CD14-positive monocyte (primary cell): ENCODE measurements around the gene FAM120B. TPM values are rescaled to one million over a fixed set of nuclear protein-coding genes. Genes with fewer than 3 reads are reported as not detected.

Experiments used
- DNase-seq, 3 donors: peaks; one replicate each; pipeline ENCODE4 v3.0.0-alpha.2; 2011 to 2022
- H2AFZ ChIP-seq: 2 replicates; pipeline ENCODE4 v1.6.0; 2012; ENCODE audit warnings: mild to moderate bottlenecking, low read depth, low read length, inconsistent platforms; ENCODE audit not compliant: insufficient read depth, poor library complexity, severe bottlenecking
- H3K27ac ChIP-seq, 2 donors: 1 replicate in 1 of 2; 2 replicates in 1 of 2; pipeline ENCODE4 v1.5.1; 2012 to 2013; ENCODE audit warnings: low read length in 2 of 2, control low read depth in 1 of 2, inconsistent platforms in 1 of 2, low read depth in 1 of 2, mild to moderate bottlenecking in 1 of 2
- H3K27me3 ChIP-seq, 2 donors: one replicate each; pipeline versions ENCODE4 v1.6.0 to v1.6.1; 2011 to 2013; ENCODE audit warnings: low read length in 2 of 2; ENCODE audit not compliant: control insufficient read depth in 2 of 2, insufficient read depth in 2 of 2
- H3K36me3 ChIP-seq, 2 donors: replicated peaks in 1 of 2; 1 replicate in 1 of 2; 2 replicates in 1 of 2; pipeline versions ENCODE4 v1.5.1 to v1.6.1; 2012 to 2013; ENCODE audit warnings: low read length in 2 of 2, control low read depth in 1 of 2, inconsistent platforms in 1 of 2, mild to moderate bottlenecking in 1 of 2; ENCODE audit not compliant: insufficient read depth in 2 of 2, control insufficient read depth in 1 of 2
- H3K4me1 ChIP-seq, 2 donors: 1 replicate in 1 of 2; 2 replicates in 1 of 2; pipeline versions ENCODE4 v1.5.1 to v1.6.1; 2012 to 2013; ENCODE audit warnings: low read length in 2 of 2, control low read depth in 1 of 2, inconsistent platforms in 1 of 2, mild to moderate bottlenecking in 1 of 2, moderate library complexity in 1 of 2; ENCODE audit not compliant: insufficient read depth in 2 of 2, control insufficient read depth in 1 of 2
- H3K4me2 ChIP-seq: replicated peaks from 2 replicates; pipeline ENCODE3; 2012; ENCODE audit warnings: low read length, moderate library complexity, mild to moderate bottlenecking; ENCODE audit not compliant: poor library complexity, severe bottlenecking; ENCODE audit errors: extremely low read depth
- H3K4me3 ChIP-seq, 3 experiments: fragments of 200-600 bp in 1 of 3; sonication (generic) in 1 of 3; replicated peaks in 1 of 3; 1 replicate in 2 of 3; 2 replicates in 1 of 3; pipeline ENCODE4 v1.5.1; 2011 to 2013; ENCODE audit warnings: low read length in 3 of 3, mild to moderate bottlenecking in 3 of 3, control low read depth in 2 of 3, low read depth in 2 of 3, inconsistent platforms in 1 of 3, moderate library complexity in 1 of 3
- H3K79me2 ChIP-seq: 2 replicates; pipeline ENCODE4 v1.6.0; 2012; ENCODE audit warnings: mild to moderate bottlenecking, control low read depth, inconsistent platforms, low read length, moderate library complexity; ENCODE audit not compliant: insufficient read depth
- H3K9ac ChIP-seq: 2 replicates; pipeline ENCODE4 v1.6.0; 2017; ENCODE audit warnings: low read length, mild to moderate bottlenecking; ENCODE audit not compliant: insufficient read depth, poor library complexity, severe bottlenecking
- H3K9me3 ChIP-seq, 2 donors: replicated peaks in 1 of 2; 1 replicate in 1 of 2; 2 replicates in 1 of 2; pipeline versions ENCODE4 v1.5.1 to v1.6.1; 2012 to 2013; ENCODE audit warnings: low read length in 2 of 2, control low read depth in 1 of 2; ENCODE audit not compliant: control insufficient read depth in 1 of 2, insufficient read depth in 1 of 2
- H4K20me1 ChIP-seq: 2 replicates; pipeline ENCODE4 v1.6.0; 2012; ENCODE audit warnings: mild to moderate bottlenecking, low read length, control low read depth, moderate library complexity; ENCODE audit not compliant: insufficient read depth
- H3K27ac Mint-ChIP-seq, 7 donors: one replicate each; pipeline ENCODE4 v1.8.0; 2020; ENCODE audit warnings: mild to moderate bottlenecking in 7 of 7, mixed read lengths in 7 of 7, moderate library complexity in 6 of 7, inconsistent platforms in 2 of 7
- H3K27me3 Mint-ChIP-seq, 3 donors: one replicate each; pipeline ENCODE4 v1.8.0; 2021 to 2022; ENCODE audit warnings: low read depth in 3 of 3, mild to moderate bottlenecking in 3 of 3, mixed read lengths in 3 of 3, moderate library complexity in 3 of 3, inconsistent platforms in 1 of 3
- H3K36me3 Mint-ChIP-seq, 2 donors: one replicate each; pipeline ENCODE4 v1.8.0; 2020; ENCODE audit warnings: mixed read lengths in 2 of 2, inconsistent platforms in 1 of 2, mild to moderate bottlenecking in 1 of 2
- H3K4me1 Mint-ChIP-seq: one replicate; pipeline ENCODE4 v1.8.0; 2020; ENCODE audit warnings: mild to moderate bottlenecking, mixed read lengths
- H3K4me3 Mint-ChIP-seq, 2 donors: one replicate each; pipeline ENCODE4 v1.8.0; 2020; ENCODE audit warnings: mild to moderate bottlenecking in 2 of 2, mixed read lengths in 2 of 2, moderate library complexity in 1 of 2
- H3K9me3 Mint-ChIP-seq, 7 donors: one replicate each; pipeline ENCODE4 v1.8.0; 2020 to 2022; ENCODE audit warnings: mixed read lengths in 7 of 7, mild to moderate bottlenecking in 6 of 7, moderate library complexity in 6 of 7, inconsistent platforms in 2 of 7
- WGBS: methylation state at CpG from one replicate; pipeline ENCODE4 v1.1.5; 2013; ENCODE audit warnings: missing lambda C conversion rate; ENCODE audit not compliant: insufficient coverage; 5-methylcytosine and 5-hydroxymethylcytosine counted together
- intact Hi-C, 2 donors: fragments of 100-400 bp; cut with micrococcal nuclease; formaldehyde crosslinking; loops; one replicate each; pipeline versions ENCODE4 v1.15.0 to v1.15.1; 2023
- polyA plus RNA-seq, 3 donors: library from polyadenylated mRNA; depleted of rRNA in 1 of 3; unstranded in 2 of 3; stranded (reverse) in 1 of 3; fragments of 300-500 nt in 2 of 3; fragments of >200 nt in 1 of 3; fragmentation: Illumina TruSeq in 2 of 3; gene quantifications; 1 replicate in 2 of 3; 2 replicates in 1 of 3; pipeline ENCODE4 v1.2.3, GENCODE V29; 2012 to 2021
- TF ChIP-seq, protein P1 (sequence below): fragments of 200-600 bp; IDR thresholded peaks from one replicate; pipeline ENCODE4 v1.8.0; 2022; ENCODE audit warnings: antibody characterized with exemption, mild to moderate bottlenecking

FAM120B gene
- polyA plus RNA-seq, 3 donors: 10.6 to 20.2 (median 11.2) TPM

DNA sequence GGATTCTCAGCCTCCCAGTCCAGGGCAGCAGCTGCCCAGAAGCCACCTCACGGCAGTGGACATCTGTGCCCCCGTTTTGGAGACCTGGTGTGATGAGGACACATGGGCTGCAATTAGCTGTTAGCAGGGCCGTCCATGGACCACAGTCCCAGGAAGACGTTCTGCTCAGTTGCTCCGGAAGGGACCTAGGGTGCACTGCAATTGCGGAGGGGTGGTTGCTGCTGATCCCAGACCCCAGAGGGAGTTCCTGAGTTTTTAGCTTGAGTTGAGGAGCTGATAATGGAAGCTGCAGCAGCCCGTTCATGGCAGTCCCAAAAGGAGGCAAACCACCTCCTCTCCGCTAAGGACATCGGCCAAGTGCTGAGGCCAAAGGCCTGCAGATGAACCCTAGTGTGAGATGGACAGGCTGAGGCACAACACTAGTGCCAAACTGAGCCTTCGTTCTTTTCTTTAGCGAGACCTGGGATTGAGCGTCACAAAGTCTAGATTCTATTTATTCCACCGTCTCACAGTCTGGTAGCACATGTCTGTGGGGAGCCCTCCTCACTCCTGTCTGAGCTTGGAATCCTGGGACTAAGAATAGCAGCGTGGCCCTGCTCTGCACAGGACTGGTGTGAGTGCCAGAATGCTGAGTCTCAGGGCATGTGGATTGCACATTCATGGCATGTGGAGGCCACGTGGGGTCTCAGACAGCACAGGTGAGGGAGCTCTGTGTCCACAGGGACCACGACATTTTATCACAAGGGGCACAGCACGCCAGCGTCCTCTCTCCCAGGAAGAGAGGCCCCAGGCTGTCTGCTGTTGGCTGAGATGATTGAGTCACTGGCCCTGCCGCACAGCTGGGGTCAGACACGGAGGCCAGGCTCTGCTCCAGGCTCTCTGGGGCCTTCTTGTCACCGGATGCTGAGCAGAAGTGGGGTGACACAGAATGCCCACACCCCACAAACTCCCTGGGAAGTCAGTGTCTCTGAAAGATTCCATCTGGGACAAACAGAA is 133.1 kb downstream of the FAM120B start:
- DNase-seq: no peak
- H3K4me2 ChIP-seq: no peak overlapping the region

DNA sequence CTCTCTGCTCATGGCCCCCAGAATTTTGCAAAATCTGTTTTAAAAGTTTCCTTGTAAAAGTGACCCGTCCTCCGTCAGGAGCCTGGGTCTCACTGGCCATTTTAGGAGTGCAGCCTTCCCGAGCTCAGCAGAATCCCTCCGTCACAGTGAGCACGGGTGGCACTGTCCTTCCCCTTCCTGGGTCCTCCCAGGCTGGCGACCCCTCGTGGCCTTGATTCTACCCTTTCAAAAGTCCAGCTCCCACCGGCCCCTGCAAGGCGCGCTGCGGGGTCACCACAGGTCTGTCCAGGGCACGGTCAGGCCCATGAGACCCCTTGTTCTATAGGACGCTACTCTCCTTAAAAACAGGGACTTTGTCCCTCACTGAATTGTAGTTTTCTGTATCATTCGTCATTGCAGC is 133.9 kb downstream of the FAM120B start:
- WGBS: 96% methylated on average over 11 of the region's 14 CpGs
- Histone ChIP-seq H3K36me3 (no peaks in the 10 kb centered on the region), H3K4me3 (no peak overlapping the region), H4K20me1 (no peaks in the 10 kb centered on the region), H3K4me2 (no peak overlapping the region), H3K27ac (no peak overlapping the region), H3K9ac (no peak overlapping the region), H2AFZ (no peak overlapping the region), H3K9me3 (no peaks in the 10 kb centered on the region), H3K4me1 (peaks cover 0 to 3% of the 10 kb centered on the region in 2 donors), H3K27me3 (peaks cover 0 to 7% of the 10 kb centered on the region in 2 donors), H3K79me2 (no peaks in the 10 kb centered on the region)
- Mint-ChIP-seq H3K27ac (no peak overlapping the region), H3K27me3 (peaks cover 7 to 17% (median 9%) of the 10 kb centered on the region in 3 donors), H3K36me3 (no peaks in the 10 kb centered on the region), H3K9me3 (peaks cover 2 to 10% (median 5%) of the 10 kb centered on the region in 7 donors), H3K4me1 (peaks cover 7% of the 10 kb centered on the region), H3K4me3 (no peak overlapping the region)
- DNase-seq: no peak
- intact Hi-C loops: no loop called here
- TF ChIP-seq, protein P1, sequence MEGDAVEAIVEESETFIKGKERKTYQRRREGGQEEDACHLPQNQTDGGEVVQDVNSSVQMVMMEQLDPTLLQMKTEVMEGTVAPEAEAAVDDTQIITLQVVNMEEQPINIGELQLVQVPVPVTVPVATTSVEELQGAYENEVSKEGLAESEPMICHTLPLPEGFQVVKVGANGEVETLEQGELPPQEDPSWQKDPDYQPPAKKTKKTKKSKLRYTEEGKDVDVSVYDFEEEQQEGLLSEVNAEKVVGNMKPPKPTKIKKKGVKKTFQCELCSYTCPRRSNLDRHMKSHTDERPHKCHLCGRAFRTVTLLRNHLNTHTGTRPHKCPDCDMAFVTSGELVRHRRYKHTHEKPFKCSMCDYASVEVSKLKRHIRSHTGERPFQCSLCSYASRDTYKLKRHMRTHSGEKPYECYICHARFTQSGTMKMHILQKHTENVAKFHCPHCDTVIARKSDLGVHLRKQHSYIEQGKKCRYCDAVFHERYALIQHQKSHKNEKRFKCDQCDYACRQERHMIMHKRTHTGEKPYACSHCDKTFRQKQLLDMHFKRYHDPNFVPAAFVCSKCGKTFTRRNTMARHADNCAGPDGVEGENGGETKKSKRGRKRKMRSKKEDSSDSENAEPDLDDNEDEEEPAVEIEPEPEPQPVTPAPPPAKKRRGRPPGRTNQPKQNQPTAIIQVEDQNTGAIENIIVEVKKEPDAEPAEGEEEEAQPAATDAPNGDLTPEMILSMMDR: no peak

More for the DNA sequence above, 133.1 kb downstream of the FAM120B start:
- Mint-ChIP-seq H3K27me3 (peaks cover 7 to 17% (median 9%) of the 10 kb centered on the region in 3 donors), H3K36me3 (no peaks in the 10 kb centered on the region), H3K4me3 (no peak overlapping the region), H3K4me1 (peaks cover 7% of the 10 kb centered on the region), H3K27ac (peak overlapping the region in 1 of 7 donors; percentile 35), H3K9me3 (peaks cover 2 to 11% (median 7%) of the 10 kb centered on the region in 7 donors)
- Histone ChIP-seq H4K20me1 (no peaks in the 10 kb centered on the region), H2AFZ (no peak overlapping the region), H3K27me3 (peaks cover 0 to 7% of the 10 kb centered on the region in 2 donors), H3K27ac (no peak overlapping the region), H3K79me2 (no peaks in the 10 kb centered on the region), H3K36me3 (no peaks in the 10 kb centered on the region), H3K9ac (no peak overlapping the region), H3K4me3 (no peak overlapping the region), H3K9me3 (peaks cover 0 to 5% of the 10 kb centered on the region in 2 donors), H3K4me1 (peaks cover 0 to 3% of the 10 kb centered on the region in 2 donors)
- WGBS: 93% methylated on average over 20 of the region's 21 CpGs
- TF ChIP-seq, protein P1: no peak
- intact Hi-C loops: no loop called here
